HUES6 (cell line): ENCODE measurements around the gene ABLIM3.

Source experiments
- H3K27ac ChIP-seq: 2 replicates; pipeline ENCODE4 v1.7.0; 2013; ENCODE audit warnings: low read depth, mild to moderate bottlenecking, low read length, inconsistent platforms
- H3K27me3 ChIP-seq: 2 replicates; pipeline ENCODE4 v1.6.1; 2013; ENCODE audit warnings: low read length; ENCODE audit not compliant: control insufficient read depth, insufficient read depth
- H3K36me3 ChIP-seq: 2 replicates; pipeline ENCODE4 v1.6.1; 2013; ENCODE audit warnings: low read length; ENCODE audit not compliant: control insufficient read depth, insufficient read depth
- H3K4me1 ChIP-seq: 2 replicates; pipeline ENCODE4 v1.6.1; 2013; ENCODE audit warnings: low read length; ENCODE audit not compliant: control insufficient read depth, insufficient read depth
- H3K4me3 ChIP-seq: 2 replicates; pipeline ENCODE4 v1.5.1; 2013; ENCODE audit warnings: low read depth, low read length
- H3K9ac ChIP-seq: one replicate; pipeline ENCODE4 v1.6.1; 2013; ENCODE audit warnings: mild to moderate bottlenecking, low read length
- H3K9me3 ChIP-seq: 2 replicates; pipeline ENCODE4 v1.6.1; 2013; ENCODE audit warnings: low read depth, low read length; ENCODE audit not compliant: control insufficient read depth, insufficient read depth

ABLIM3 gene

GRCh38 chr5:149283626-149284480 lies 142.6 kb downstream of the ABLIM3 start:
- H3K36me3 ChIP-seq: no peaks in the 10 kb centered on the region
- no peaks in the 10 kb centered on the region for H3K4me1 ChIP-seq
- no peak overlapping the region for H3K4me3 ChIP-seq
- H3K27ac ChIP-seq: no peak overlapping the region
- H3K27me3 ChIP-seq: peaks cover 12% of the 10 kb centered on the region; the same call in 1 of the 2 replicates
- H3K9me3 ChIP-seq: no peaks in the 10 kb centered on the region
- no peak overlapping the region for H3K9ac ChIP-seq

DNA sequence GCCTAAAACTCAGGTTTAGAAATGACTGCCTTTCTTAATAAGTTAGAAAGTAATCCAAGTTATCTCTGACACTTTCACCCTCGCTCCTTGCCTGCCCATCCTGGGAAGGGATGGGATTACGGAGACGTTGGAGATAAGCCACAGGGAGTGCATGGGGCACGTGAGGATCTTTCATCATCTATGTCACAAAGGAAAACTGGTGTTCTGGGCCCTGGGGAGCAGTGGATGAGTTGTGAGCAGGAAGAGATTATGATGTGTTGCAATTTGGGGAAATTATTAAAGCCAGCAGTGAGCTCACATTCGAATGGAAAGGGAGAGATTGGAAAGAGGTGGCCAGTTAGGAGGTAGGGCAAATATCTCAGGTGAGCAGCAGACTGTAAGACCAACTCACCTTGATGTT lies 143.2 kb downstream of the ABLIM3 start:
- H3K9ac ChIP-seq: no peak overlapping the region
- no peaks in the 10 kb centered on the region for H3K36me3 ChIP-seq
- H3K27ac ChIP-seq: no peak overlapping the region
- no peaks in the 10 kb centered on the region for H3K4me1 ChIP-seq
- no peak overlapping the region for H3K4me3 ChIP-seq
- peaks cover 6% of the 10 kb centered on the region; the same call in 1 of the 2 replicates for H3K27me3 ChIP-seq
- no peaks in the 10 kb centered on the region for H3K9me3 ChIP-seq

DNA sequence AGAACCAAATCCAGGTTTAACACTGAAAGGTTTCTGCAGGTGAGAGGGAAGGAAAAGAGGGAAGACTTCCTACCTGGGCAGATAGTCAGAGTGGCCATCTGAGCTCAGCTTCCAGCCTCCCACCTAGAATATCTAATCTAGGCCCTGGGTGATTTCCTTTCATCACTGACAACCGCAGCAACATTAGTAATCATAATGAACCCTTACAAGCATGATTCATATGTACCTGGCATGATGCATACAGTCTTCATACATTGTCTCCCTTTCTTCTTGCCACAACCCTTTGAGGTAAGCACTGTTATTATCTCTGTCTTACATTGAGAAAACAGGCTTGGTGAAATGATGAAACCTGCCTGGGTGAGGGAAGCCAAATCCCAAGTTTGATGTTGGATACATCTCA lies 143.9 kb downstream of the ABLIM3 start:
- H3K27me3 ChIP-seq: peaks cover 2% of the 10 kb centered on the region; the same call in 1 of the 2 replicates
- no peak overlapping the region for H3K27ac ChIP-seq
- H3K9me3 ChIP-seq: no peaks in the 10 kb centered on the region

DNA sequence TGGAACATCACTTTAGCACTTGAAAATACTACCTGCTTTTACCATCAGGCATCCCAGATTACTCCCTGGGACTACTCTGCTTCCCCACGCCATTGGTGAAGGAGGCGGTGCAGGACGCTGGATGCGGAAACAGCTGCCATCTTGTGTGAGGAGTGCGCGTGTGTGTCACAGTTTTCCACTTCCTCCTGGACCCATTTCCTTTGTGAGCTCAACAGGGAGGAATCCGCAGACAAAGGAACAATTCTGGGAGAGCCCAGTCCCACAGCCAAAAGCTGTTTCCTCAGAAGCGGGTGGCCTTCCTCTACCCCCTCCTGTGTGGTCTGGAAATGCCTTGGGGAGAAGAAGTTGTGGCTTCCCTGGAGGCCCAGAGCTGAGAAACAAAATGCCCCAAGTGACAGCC lies 147.1 kb downstream of the ABLIM3 start:
- Histone ChIP-seq H3K4me3 (no peak overlapping the region), H3K4me1 (no peaks in the 10 kb centered on the region), H3K27me3 (peaks cover 2% of the 10 kb centered on the region; the same call in 1 of the 2 replicates), H3K27ac (no peak overlapping the region), H3K9me3 (no peaks in the 10 kb centered on the region), H3K9ac (no peak overlapping the region), H3K36me3 (no peaks in the 10 kb centered on the region)

More for the DNA sequence above, 143.9 kb downstream of the ABLIM3 start:
- Histone ChIP-seq H3K36me3 (no peaks in the 10 kb centered on the region), H3K4me3 (no peak overlapping the region), H3K9ac (no peak overlapping the region), H3K4me1 (no peaks in the 10 kb centered on the region)

DNA sequence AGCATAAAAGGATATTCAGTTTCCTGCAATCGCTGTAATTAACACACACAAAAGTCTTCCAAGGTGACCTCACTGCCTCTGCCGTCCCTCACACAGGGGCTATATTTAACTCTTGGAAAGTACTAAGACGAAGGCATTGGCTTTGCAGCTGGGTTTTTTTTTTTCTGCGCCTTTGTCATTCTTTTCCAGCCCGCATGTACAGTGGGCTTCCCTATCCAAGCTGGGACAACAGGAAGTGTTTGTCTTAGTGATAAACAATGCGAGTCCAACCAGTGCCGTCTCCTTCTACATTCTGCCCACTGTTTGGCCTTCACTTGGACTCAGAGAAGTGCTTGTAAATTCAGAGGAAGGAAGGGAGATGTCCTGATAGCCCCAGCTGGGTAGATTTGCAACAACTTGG lies 148.0 kb downstream of the ABLIM3 start:
- H3K4me1 ChIP-seq: no peaks in the 10 kb centered on the region

DNA sequence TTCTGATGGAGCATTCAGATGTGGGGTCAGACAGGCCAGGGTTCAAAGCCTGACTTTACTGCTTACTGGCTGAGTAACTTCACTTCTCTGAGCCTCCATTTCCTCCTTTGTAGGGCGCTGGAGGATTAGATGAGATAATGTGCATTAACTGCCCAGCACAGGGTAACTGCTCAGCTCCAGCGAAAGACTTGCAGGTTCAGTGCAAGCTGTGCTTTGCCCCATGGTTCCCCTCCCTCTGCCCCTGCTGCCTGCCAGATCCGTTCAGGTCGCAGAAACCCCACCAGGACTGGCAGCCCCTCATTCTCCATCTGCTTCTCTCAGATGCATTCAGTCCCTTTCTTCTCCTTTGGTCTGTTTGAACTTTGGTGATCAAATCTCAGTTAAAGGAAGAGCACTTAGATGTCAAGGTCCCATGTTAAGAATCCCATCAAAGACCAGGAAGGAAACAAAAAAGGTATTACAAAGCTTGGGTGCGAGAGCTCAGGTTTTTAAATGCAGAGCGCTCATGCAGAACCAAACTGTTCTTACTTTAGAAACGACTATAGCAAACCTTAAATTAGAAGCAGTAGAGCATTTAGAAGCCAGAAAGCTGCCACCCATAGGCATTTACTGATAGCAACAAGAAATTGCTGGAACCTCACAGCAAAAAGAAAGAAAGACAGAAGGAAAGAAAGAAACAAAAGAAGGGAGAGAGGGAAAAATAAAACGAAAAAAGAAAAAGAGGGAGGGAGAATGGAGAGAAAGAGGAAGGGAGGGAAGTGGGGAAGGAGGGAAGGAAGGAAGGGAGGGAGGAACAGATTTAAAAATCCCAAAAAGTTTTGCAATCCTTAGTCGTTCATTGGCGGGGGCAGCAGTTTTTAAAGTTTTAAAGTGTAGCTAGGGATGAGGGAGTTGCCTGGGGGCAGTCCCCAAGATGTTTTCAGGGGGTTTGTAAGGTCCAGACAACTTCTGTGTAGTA lies 153.9 kb downstream of the ABLIM3 start:
- H3K4me1 ChIP-seq: peaks cover 5% of the 10 kb centered on the region; the same call in 1 of the 2 replicates
- H3K36me3 ChIP-seq: no peaks in the 10 kb centered on the region
- no peak overlapping the region for H3K4me3 ChIP-seq
- H3K9ac ChIP-seq: no peak overlapping the region
- H3K27me3 ChIP-seq: no peaks in the 10 kb centered on the region
- no peaks in the 10 kb centered on the region for H3K9me3 ChIP-seq
- H3K27ac ChIP-seq: no peak overlapping the region

More for the DNA sequence above, 148.0 kb downstream of the ABLIM3 start:
- Histone ChIP-seq H3K27ac (no peak overlapping the region), H3K9ac (no peak overlapping the region), H3K4me3 (no peak overlapping the region), H3K36me3 (no peaks in the 10 kb centered on the region), H3K27me3 (peaks cover 2% of the 10 kb centered on the region; the same call in 1 of the 2 replicates), H3K9me3 (no peaks in the 10 kb centered on the region)

GRCh38 chr5:149297340-149298025 lies 156.2 kb downstream of the ABLIM3 start:
- Histone ChIP-seq H3K4me3 (no peak overlapping the region), H3K27me3 (no peaks in the 10 kb centered on the region), H3K27ac (no peak overlapping the region)

GRCh38 chr5:149298163-149298562 lies 156.9 kb downstream of the ABLIM3 start:
- peaks cover 5% of the 10 kb centered on the region; the same call in 1 of the 2 replicates for H3K4me1 ChIP-seq
- H3K4me3 ChIP-seq: no peak overlapping the region
- H3K9ac ChIP-seq: no peak overlapping the region
- H3K27ac ChIP-seq: no peak overlapping the region
- no peaks in the 10 kb centered on the region for H3K27me3 ChIP-seq
- H3K9me3 ChIP-seq: no peaks in the 10 kb centered on the region
- H3K36me3 ChIP-seq: no peaks in the 10 kb centered on the region

More at GRCh38 chr5:149297340-149298025, 156.2 kb downstream of the ABLIM3 start:
- H3K9ac ChIP-seq: no peak overlapping the region
- H3K36me3 ChIP-seq: no peaks in the 10 kb centered on the region
- H3K4me1 ChIP-seq: peaks cover 5% of the 10 kb centered on the region; the same call in 1 of the 2 replicates
- H3K9me3 ChIP-seq: no peaks in the 10 kb centered on the region

GRCh38 chr5:149298842-149299404 lies 157.6 kb downstream of the ABLIM3 start:
- no peaks in the 10 kb centered on the region for H3K36me3 ChIP-seq
- peaks cover 5% of the 10 kb centered on the region; the same call in 1 of the 2 replicates for H3K4me1 ChIP-seq
- no peak overlapping the region for H3K27ac ChIP-seq
- no peaks in the 10 kb centered on the region for H3K27me3 ChIP-seq
- no peak overlapping the region for H3K4me3 ChIP-seq
- H3K9ac ChIP-seq: no peak overlapping the region
- no peaks in the 10 kb centered on the region for H3K9me3 ChIP-seq

DNA sequence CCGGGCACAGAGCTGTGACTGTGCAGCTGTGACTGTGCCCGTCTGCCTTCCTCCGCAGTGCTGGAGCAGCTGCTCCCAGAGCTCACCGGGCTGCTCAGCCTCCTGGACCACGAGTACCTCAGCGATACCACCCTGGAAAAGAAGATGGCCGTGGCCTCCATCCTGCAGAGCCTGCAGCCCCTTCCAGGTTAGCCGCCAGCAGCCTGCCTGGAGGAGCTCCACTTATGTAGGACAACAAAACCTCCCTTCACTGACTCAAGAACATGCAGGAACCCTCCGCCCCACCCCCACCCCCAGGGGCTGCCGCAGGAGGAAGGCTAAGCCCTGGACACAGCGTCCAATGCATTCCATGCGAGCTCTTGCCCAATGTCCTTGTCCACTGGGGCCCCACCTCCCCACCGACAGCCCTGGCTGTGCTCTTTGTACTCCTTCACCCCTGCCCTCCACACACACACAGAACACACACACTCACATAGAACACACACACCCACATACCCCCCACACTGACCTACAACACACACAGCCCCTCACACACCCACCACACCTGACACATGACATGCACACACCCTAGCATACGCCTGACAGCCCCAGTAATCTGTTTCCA lies 158.3 kb downstream of the ABLIM3 start:
- no peak overlapping the region for H3K27ac ChIP-seq
- no peak overlapping the region for H3K4me3 ChIP-seq
- H3K9me3 ChIP-seq: no peaks in the 10 kb centered on the region
- peaks cover 5% of the 10 kb centered on the region; the same call in 1 of the 2 replicates for H3K4me1 ChIP-seq
- H3K9ac ChIP-seq: no peak overlapping the region
- H3K36me3 ChIP-seq: no peaks in the 10 kb centered on the region
- no peaks in the 10 kb centered on the region for H3K27me3 ChIP-seq
